Muscle of leg (tissue), 11 donors: ENCODE results near the gene ENPP3. TPM values are rescaled to one million over a fixed set of nuclear protein-coding genes. Genes with fewer than 3 reads are reported as not detected.
A peak's percentile ranks its signal among the peaks of the same experiment; 100 is the strongest.
"Not testable (repeated sequence)": the region's sequence is repeated elsewhere in the genome, so short reads cannot be mapped to it uniquely, and the experiment has no call there.

Source experiments
- DNase-seq: peaks from one replicate; pipeline ENCODE4 v3.0.0; 2013
- H3K27ac ChIP-seq: one replicate; pipeline ENCODE4 v1.5.1; 2013; ENCODE audit warnings: mild to moderate bottlenecking, low read length, control low read depth
- H3K27me3 ChIP-seq: one replicate; pipeline ENCODE4 v1.6.1; 2013; ENCODE audit warnings: low read length; ENCODE audit not compliant: control insufficient read depth, insufficient read depth
- H3K36me3 ChIP-seq: one replicate; pipeline ENCODE4 v1.6.1; 2013; ENCODE audit warnings: low read length; ENCODE audit not compliant: control insufficient read depth, insufficient read depth
- H3K4me1 ChIP-seq: one replicate; pipeline ENCODE4 v1.6.1; 2013; ENCODE audit warnings: low read length; ENCODE audit not compliant: control insufficient read depth, insufficient read depth
- H3K4me3 ChIP-seq: one replicate; pipeline ENCODE4 v1.5.1; 2013; ENCODE audit warnings: low read length, control low read depth
- H3K9me3 ChIP-seq: replicated peaks from 2 replicates; pipeline ENCODE4 v1.6.1; 2013; ENCODE audit warnings: low read depth, low read length; ENCODE audit not compliant: control insufficient read depth
- WGBS: methylation state at CpG from one replicate; pipeline ENCODE4 v1.1.5; 2013; ENCODE audit warnings: missing lambda C conversion rate; ENCODE audit not compliant: insufficient coverage; 5-methylcytosine and 5-hydroxymethylcytosine counted together
- polyA plus RNA-seq, 8 donors: library from polyadenylated mRNA; unstranded; fragments of 120-200 nt; gene quantifications; one replicate each; pipeline versions ENCODE4 v1.2.1 to v1.2.3, GENCODE V29; 2013; ENCODE audit warnings: inconsistent platforms in 1 of 8, low replicate concordance in 1 of 8; ENCODE audit not compliant: insufficient read length in 8 of 8, insufficient read depth in 1 of 8
- total RNA-seq: library from RNA; stranded (reverse); fragments of 120-200 nt; gene quantifications from one replicate; pipeline ENCODE4 v1.2.4, GENCODE V29; 2013

ENPP3 gene
- total and polyA plus RNA-seq, 9 donors: 0.16 to 2.9 (median 0.34) TPM

GRCh38 chr6:131703905-131704304, 66.8 kb downstream of the ENPP3 start:
- no CpG with 5 or more reads among the region's 2 CpGs for WGBS
- not testable (repeated sequence) for H3K36me3 ChIP-seq, H3K4me3 ChIP-seq, DNase-seq, H3K27me3 ChIP-seq, H3K27ac ChIP-seq, H3K9me3 ChIP-seq, H3K4me1 ChIP-seq

- H3K9me3 ChIP-seq, DNase-seq, H3K27ac ChIP-seq, H3K4me3 ChIP-seq, H3K4me1 ChIP-seq, H3K36me3 ChIP-seq, H3K27me3 ChIP-seq: not testable (repeated sequence)
- no CpG with 5 or more reads among the region's 18 CpGs for WGBS
These were observed 73.8 kb downstream of the ENPP3 start, which contains the start of gene CTAGE9 for GRCh38 chr6:131710917-131711316. Gene CTAGE9 (minus strand): TSS chr6:131711017. CDS start chr6:131711017, 0 bp downstream.

GRCh38 chr6:131715567-131715966, 78.5 kb downstream of the ENPP3 start:
- not testable (repeated sequence) for H3K27ac ChIP-seq, H3K4me3 ChIP-seq, H3K36me3 ChIP-seq, H3K4me1 ChIP-seq, DNase-seq, H3K27me3 ChIP-seq, H3K9me3 ChIP-seq
- 90% methylated on average over 2 of the region's 6 CpGs for WGBS

GRCh38 chr6:131717836-131718542, 80.9 kb downstream of the ENPP3 start:
- no peak overlapping the region for H3K27ac ChIP-seq
- no peaks in the 10 kb centered on the region for H3K4me1 ChIP-seq
- H3K9me3 ChIP-seq: no peaks in the 10 kb centered on the region
- no peaks in the 10 kb centered on the region for H3K27me3 ChIP-seq
- WGBS: 83% methylated on average over 2 of the region's 3 CpGs
- DNase-seq: no peak
- no peak overlapping the region for H3K4me3 ChIP-seq
- H3K36me3 ChIP-seq: no peaks in the 10 kb centered on the region

GRCh38 chr6:131721161-131721560, 84.1 kb downstream of the ENPP3 start:
- WGBS: no CpG with 5 or more reads among the region's 2 CpGs
- H3K4me3 ChIP-seq: no peak overlapping the region
- no peak overlapping the region for H3K27ac ChIP-seq
- no peaks in the 10 kb centered on the region for H3K36me3 ChIP-seq
- DNase-seq: no peak
- no peaks in the 10 kb centered on the region for H3K27me3 ChIP-seq
- H3K9me3 ChIP-seq: no peaks in the 10 kb centered on the region
- H3K4me1 ChIP-seq: no peaks in the 10 kb centered on the region

GRCh38 chr6:131724114-131724513, 87.0 kb downstream of the ENPP3 start:
- Histone ChIP-seq H3K36me3 (no peaks in the 10 kb centered on the region), H3K4me1 (no peaks in the 10 kb centered on the region), H3K27me3 (no peaks in the 10 kb centered on the region), H3K4me3 (no peak overlapping the region), H3K27ac (no peak overlapping the region), H3K9me3 (no peaks in the 10 kb centered on the region)
- no peak for DNase-seq
- WGBS: 83% methylated on average over 1 of the region's 2 CpGs

- Histone ChIP-seq H3K27ac (no peak overlapping the region), H3K4me1 (no peaks in the 10 kb centered on the region), H3K27me3 (no peaks in the 10 kb centered on the region), H3K4me3 (no peak overlapping the region), H3K36me3 (no peaks in the 10 kb centered on the region), H3K9me3 (no peaks in the 10 kb centered on the region)
- WGBS: no CpG with 5 or more reads among the region's 5 CpGs
- DNase-seq: no peak
These were observed 90.4 kb downstream of the ENPP3 start for GRCh38 chr6:131727467-131727866.

- no CpG with 5 or more reads among the region's 4 CpGs for WGBS
- no peak for DNase-seq
- no peaks in the 10 kb centered on the region for H3K4me1 ChIP-seq
These were observed 90.8 kb downstream of the ENPP3 start for GRCh38 chr6:131727868-131728267.

GRCh38 chr6:131728296-131728939, 91.3 kb downstream of the ENPP3 start:
- Histone ChIP-seq H3K4me1 (no peaks in the 10 kb centered on the region), H3K9me3 (no peaks in the 10 kb centered on the region)

More at GRCh38 chr6:131727868-131728267, 90.8 kb downstream of the ENPP3 start:
- Histone ChIP-seq H3K9me3 (no peaks in the 10 kb centered on the region), H3K4me3 (no peak overlapping the region), H3K27me3 (no peaks in the 10 kb centered on the region), H3K27ac (no peak overlapping the region), H3K36me3 (no peaks in the 10 kb centered on the region)

GRCh38 chr6:131729550-131729949, 92.4 kb downstream of the ENPP3 start:
- H3K4me1 ChIP-seq: peaks cover 4% of the 10 kb centered on the region
- no peaks in the 10 kb centered on the region for H3K36me3 ChIP-seq
- H3K4me3 ChIP-seq: no peak overlapping the region
- no peaks in the 10 kb centered on the region for H3K9me3 ChIP-seq
- H3K27ac ChIP-seq: no peak overlapping the region
- no CpG with 5 or more reads among the region's 4 CpGs for WGBS
- DNase-seq: no peak
- H3K27me3 ChIP-seq: no peaks in the 10 kb centered on the region

More at GRCh38 chr6:131728296-131728939, 91.3 kb downstream of the ENPP3 start:
- no peak overlapping the region for H3K27ac ChIP-seq
- no CpG with 5 or more reads among the region's 3 CpGs for WGBS
- H3K36me3 ChIP-seq: no peaks in the 10 kb centered on the region
- no peaks in the 10 kb centered on the region for H3K27me3 ChIP-seq
- DNase-seq: peak; percentile 21
- no peak overlapping the region for H3K4me3 ChIP-seq
